PC-3 (cell line): ENCODE measurements around the gene KCNC1. TPM values are rescaled to one million over a fixed set of nuclear protein-coding genes. Genes with fewer than 3 reads are reported as not detected.

Experiments used
- ATAC-seq: fragments of 200-7000 bp; cut with Tn5 transposase; 2 replicates; pipeline ENCODE4 v1.9.1; 2020; ENCODE audit warnings: mild to moderate bottlenecking, moderate library complexity
- BruUV-seq: library from RNA; stranded (reverse); fragments of 400-500 nt; replicated peaks from 2 replicates; lab custom pipeline; 2021; lab: Mats Ljungman, UMichigan
- CTCF ChIA-PET: fragments of 300-600 bp; sonication (Branson Sonifier 250); formaldehyde crosslinking; loops from one replicate; lab custom pipeline; 2022; ENCODE audit warnings: antibody characterized with exemption; lab: Charles Lee
- POLR2A ChIA-PET: fragments of 300-600 bp; sonication (Branson Sonifier 250); formaldehyde crosslinking; loops from one replicate; lab custom pipeline; 2022; ENCODE audit warnings: antibody characterized with exemption; ENCODE audit not compliant: unreplicated experiment; lab: Charles Lee
- DNase-seq: peaks from one replicate; pipeline ENCODE4 v3.0.0-alpha.2; 2015
- H2AFZ ChIP-seq: fragments of 300-600 bp; sonication (generic); 2 replicates; pipeline ENCODE4 v1.6.0; 2016; ENCODE audit warnings: antibody characterized with exemption, low read length
- H3F3A ChIP-seq: fragments of 300-600 bp; sonication (generic); one replicate; pipeline ENCODE4 v1.6.0; 2017; ENCODE audit warnings: antibody characterized with exemption, low read length, control low read depth, mild to moderate bottlenecking; ENCODE audit not compliant: unreplicated experiment
- H3K27ac ChIP-seq: fragments of 300-600 bp; sonication (generic); 2 replicates; pipeline ENCODE4 v1.5.1; 2016; ENCODE audit warnings: mild to moderate bottlenecking, low read length
- H3K27me3 ChIP-seq: fragments of 300-600 bp; sonication (generic); 2 replicates; pipeline ENCODE4 v1.6.1; 2016; ENCODE audit warnings: low read length, mixed read lengths
- H3K36me3 ChIP-seq: fragments of 300-600 bp; sonication (generic); 2 replicates; pipeline ENCODE4 v1.6.1; 2016; ENCODE audit warnings: low read depth, mixed run types, low read length, mixed read lengths
- H3K4me1 ChIP-seq: fragments of 300-600 bp; sonication (generic); 2 replicates; pipeline ENCODE4 v1.5.1; 2016; ENCODE audit warnings: low read length; ENCODE audit not compliant: insufficient read depth
- H3K4me2 ChIP-seq: fragments of 300-600 bp; sonication (generic); 2 replicates; pipeline ENCODE4 v1.6.0; 2016; ENCODE audit warnings: low read length
- H3K4me3 ChIP-seq: fragments of 300-600 bp; sonication (generic); 2 replicates; pipeline ENCODE4 v1.5.1; 2016; ENCODE audit warnings: mild to moderate bottlenecking, low read length, mixed read lengths
- H3K79me2 ChIP-seq: fragments of 300-600 bp; sonication (generic); 2 replicates; pipeline ENCODE4 v1.6.1; 2017; ENCODE audit warnings: low read length, mixed read lengths
- H3K9ac ChIP-seq: fragments of 300-600 bp; sonication (generic); 2 replicates; pipeline ENCODE4 v1.6.0; 2016; ENCODE audit warnings: mild to moderate bottlenecking, low read length
- H3K9me2 ChIP-seq: fragments of 300-600 bp; sonication (generic); replicated peaks from 2 replicates; pipeline ENCODE4 v1.6.1; 2016; ENCODE audit warnings: mixed run types, low read length, mixed read lengths
- H3K9me3 ChIP-seq: fragments of 300-600 bp; sonication (generic); 2 replicates; pipeline ENCODE4 v1.6.1; 2016; ENCODE audit warnings: low read length, mixed read lengths
- H4K20me1 ChIP-seq: fragments of 300-600 bp; sonication (generic); 2 replicates; pipeline ENCODE4 v1.6.1; 2016; ENCODE audit warnings: low read length, mixed read lengths
- EZH2 ChIP-seq: fragments of 300-600 bp; sonication (generic); IDR thresholded peaks from one replicate; pipeline ENCODE4 v1.6.1; 2017; ENCODE audit warnings: antibody characterized with exemption, mild to moderate bottlenecking, low read length; ENCODE audit not compliant: unreplicated experiment
- EZH2phosphoT487 ChIP-seq: fragments of 300-600 bp; sonication (generic); IDR thresholded peaks from 2 replicates; pipeline ENCODE4 v1.6.1; 2018; ENCODE audit warnings: mild to moderate bottlenecking, antibody characterized with exemption, low read length, borderline replicate concordance
- intact Hi-C: fragments of 100-400 bp; cut with micrococcal nuclease; formaldehyde crosslinking; loops from 2 replicates; pipeline ENCODE4 v1.9.0; 2023
- total RNA-seq: library from RNA; depleted of rRNA; stranded (reverse); fragments of >200 nt; gene quantifications from 2 replicates; pipeline ENCODE4 v1.2.3, GENCODE V29; 2014
- TF ChIP-seq, protein P1 (sequence below): fragments of 300-600 bp; sonication (generic); conservative IDR thresholded peaks from 2 replicates; pipeline ENCODE4 v1.5.1; 2017; ENCODE audit warnings: antibody characterized with exemption, low read depth, mild to moderate bottlenecking, low read length

KCNC1 gene
- total RNA-seq, 1 experiment from 2014 or later, result not detected

DNA sequence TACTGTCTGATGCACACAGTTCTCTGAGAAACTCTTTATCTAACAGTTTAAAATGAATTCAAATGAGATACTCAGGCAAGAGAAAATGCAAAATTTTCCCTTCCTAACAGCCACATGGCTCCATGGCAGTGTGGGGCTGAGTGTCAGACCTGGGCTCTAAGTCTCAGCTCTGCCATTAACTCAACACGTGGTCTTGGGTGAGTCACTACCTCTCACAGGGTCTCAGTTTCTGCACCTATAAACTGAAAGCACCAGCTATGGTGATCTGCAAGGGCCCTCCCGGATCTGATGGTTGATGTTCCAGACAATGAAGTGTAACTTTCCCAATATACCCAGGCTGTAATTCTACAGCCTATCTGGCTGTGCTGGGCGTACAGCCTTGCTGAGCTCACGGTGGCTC is 70.5 kb downstream of the KCNC1 start:
- H3K4me3 ChIP-seq, result no peak overlapping the region
- ATAC-seq, result no peak
- no peaks in the 10 kb centered on the region for H3K36me3 ChIP-seq
- no peaks in the 10 kb centered on the region for H3K9me3 ChIP-seq
- ChIA-PET CTCF (no interaction called here), POLR2A (no interaction called here)
- no peak overlapping the region for H3K27ac ChIP-seq
- DNase-seq, result no peak
- intact Hi-C loops, result no loop called here
- H3F3A ChIP-seq, result no peaks in the 10 kb centered on the region
- no peak overlapping the region for H3K9ac ChIP-seq
- H3K4me1 ChIP-seq, result no peaks in the 10 kb centered on the region
- TF ChIP-seq EZH2 (no peak), EZH2phosphoT487 (no peak)
- TF ChIP-seq, protein P1, sequence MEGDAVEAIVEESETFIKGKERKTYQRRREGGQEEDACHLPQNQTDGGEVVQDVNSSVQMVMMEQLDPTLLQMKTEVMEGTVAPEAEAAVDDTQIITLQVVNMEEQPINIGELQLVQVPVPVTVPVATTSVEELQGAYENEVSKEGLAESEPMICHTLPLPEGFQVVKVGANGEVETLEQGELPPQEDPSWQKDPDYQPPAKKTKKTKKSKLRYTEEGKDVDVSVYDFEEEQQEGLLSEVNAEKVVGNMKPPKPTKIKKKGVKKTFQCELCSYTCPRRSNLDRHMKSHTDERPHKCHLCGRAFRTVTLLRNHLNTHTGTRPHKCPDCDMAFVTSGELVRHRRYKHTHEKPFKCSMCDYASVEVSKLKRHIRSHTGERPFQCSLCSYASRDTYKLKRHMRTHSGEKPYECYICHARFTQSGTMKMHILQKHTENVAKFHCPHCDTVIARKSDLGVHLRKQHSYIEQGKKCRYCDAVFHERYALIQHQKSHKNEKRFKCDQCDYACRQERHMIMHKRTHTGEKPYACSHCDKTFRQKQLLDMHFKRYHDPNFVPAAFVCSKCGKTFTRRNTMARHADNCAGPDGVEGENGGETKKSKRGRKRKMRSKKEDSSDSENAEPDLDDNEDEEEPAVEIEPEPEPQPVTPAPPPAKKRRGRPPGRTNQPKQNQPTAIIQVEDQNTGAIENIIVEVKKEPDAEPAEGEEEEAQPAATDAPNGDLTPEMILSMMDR, result no peak
- no peaks in the 10 kb centered on the region for H3K9me2 ChIP-seq
- H3K4me2 ChIP-seq, result no peak overlapping the region
- BruUV-seq, result no TSS peak
- H3K79me2 ChIP-seq, result no peaks in the 10 kb centered on the region
- H2AFZ ChIP-seq, result no peak overlapping the region
- no peaks in the 10 kb centered on the region for H3K27me3 ChIP-seq
- H4K20me1 ChIP-seq, result no peaks in the 10 kb centered on the region

DNA sequence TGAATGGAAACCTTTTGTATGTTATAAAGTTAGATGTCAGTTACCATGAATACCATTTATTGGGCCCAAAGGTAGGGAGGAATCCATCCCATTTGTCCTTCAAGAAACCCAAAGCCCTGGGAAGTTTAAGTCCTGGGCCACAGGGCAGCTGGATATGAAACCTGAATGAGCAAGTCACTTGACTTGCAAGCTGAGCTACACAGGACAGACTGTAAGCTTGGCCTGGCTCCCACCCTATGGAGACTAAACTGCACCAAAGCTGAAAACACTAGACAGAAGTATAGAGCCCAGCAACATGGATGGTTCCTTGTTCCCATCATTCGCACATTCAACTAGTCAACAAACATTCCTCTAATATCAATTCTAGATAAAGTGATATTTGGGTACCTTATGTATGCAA is 71.3 kb downstream of the KCNC1 start:
- Histone ChIP-seq H3K4me3 (no peak overlapping the region), H3K27me3 (no peaks in the 10 kb centered on the region), H3K4me2 (no peak overlapping the region), H3K79me2 (no peaks in the 10 kb centered on the region), H2AFZ (no peak overlapping the region), H4K20me1 (no peaks in the 10 kb centered on the region), H3K9me2 (no peaks in the 10 kb centered on the region), H3K4me1 (peaks cover 6% of the 10 kb centered on the region; the same call in 1 of the 2 replicates), H3F3A (no peaks in the 10 kb centered on the region), H3K9me3 (no peaks in the 10 kb centered on the region), H3K9ac (no peak overlapping the region), H3K27ac (no peak overlapping the region), H3K36me3 (no peaks in the 10 kb centered on the region)
- ChIA-PET POLR2A (no interaction called here), CTCF (no interaction called here)
- no peak for ATAC-seq
- TF ChIP-seq EZH2phosphoT487, result no peak
- no peak for TF ChIP-seq EZH2
- TF ChIP-seq, protein P1, result no peak
- BruUV-seq, result no TSS peak
- no peak for DNase-seq
- intact Hi-C loops, result no loop called here

DNA sequence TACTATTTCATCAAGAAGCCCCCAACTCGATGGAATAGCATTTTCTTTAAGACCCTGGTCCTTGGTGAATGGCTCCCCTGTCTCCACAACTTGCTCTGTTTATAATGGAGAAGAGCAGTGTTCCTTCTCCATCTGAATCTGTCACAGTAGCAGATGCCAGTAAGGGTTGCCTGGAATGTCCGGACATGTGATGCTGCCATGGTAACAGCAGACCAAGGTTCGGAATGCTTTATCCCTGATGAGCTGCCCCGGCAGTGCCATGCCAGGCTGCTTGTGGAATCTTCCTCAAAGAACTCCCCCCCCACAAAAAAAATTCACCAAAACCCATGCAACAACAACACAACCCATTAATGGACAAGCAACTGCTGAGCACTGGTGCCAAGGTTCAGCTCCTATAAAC is 72.5 kb downstream of the KCNC1 start:
- Histone ChIP-seq H3K79me2 (no peaks in the 10 kb centered on the region), H3K27ac (no peak overlapping the region), H3K9me3 (no peaks in the 10 kb centered on the region), H3K4me1 (peaks cover 18% of the 10 kb centered on the region), H3K9me2 (no peaks in the 10 kb centered on the region), H4K20me1 (no peaks in the 10 kb centered on the region), H3F3A (no peaks in the 10 kb centered on the region), H2AFZ (no peak overlapping the region), H3K4me2 (no peak overlapping the region), H3K27me3 (no peaks in the 10 kb centered on the region), H3K4me3 (no peak overlapping the region), H3K9ac (no peak overlapping the region), H3K36me3 (no peaks in the 10 kb centered on the region)
- no peak for DNase-seq
- POLR2A ChIA-PET, result no interaction called here
- BruUV-seq, result no TSS peak
- no peak for ATAC-seq
- intact Hi-C loops, result no loop called here
- CTCF ChIA-PET, result no interaction called here
- TF ChIP-seq EZH2 (no peak), EZH2phosphoT487 (no peak)
- TF ChIP-seq, protein P1, result no peak
